Measurements from ENCODE around the gene S1PR4.
"Not testable (repeated sequence)": the region's sequence is repeated elsewhere in the genome, so short reads cannot be mapped to it uniquely, and the experiment has no call there.

DNA sequence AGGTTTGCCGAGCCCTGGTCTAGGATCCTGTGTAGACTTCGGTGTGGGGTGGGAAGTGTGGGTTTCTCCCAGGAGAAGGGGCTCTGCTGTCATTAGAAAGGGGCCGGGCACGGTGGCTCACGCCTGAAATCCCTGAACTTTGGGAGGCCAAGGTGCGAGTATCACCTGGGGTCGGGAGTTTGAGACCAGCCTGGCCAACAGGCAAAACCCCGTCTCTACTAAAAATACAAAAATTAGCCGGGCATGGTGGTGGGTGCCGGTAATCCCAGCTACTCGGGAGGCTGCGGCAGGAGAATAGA, 13.2 kb downstream of the S1PR4 start:
- TF ChIP-seq, protein P1, sequence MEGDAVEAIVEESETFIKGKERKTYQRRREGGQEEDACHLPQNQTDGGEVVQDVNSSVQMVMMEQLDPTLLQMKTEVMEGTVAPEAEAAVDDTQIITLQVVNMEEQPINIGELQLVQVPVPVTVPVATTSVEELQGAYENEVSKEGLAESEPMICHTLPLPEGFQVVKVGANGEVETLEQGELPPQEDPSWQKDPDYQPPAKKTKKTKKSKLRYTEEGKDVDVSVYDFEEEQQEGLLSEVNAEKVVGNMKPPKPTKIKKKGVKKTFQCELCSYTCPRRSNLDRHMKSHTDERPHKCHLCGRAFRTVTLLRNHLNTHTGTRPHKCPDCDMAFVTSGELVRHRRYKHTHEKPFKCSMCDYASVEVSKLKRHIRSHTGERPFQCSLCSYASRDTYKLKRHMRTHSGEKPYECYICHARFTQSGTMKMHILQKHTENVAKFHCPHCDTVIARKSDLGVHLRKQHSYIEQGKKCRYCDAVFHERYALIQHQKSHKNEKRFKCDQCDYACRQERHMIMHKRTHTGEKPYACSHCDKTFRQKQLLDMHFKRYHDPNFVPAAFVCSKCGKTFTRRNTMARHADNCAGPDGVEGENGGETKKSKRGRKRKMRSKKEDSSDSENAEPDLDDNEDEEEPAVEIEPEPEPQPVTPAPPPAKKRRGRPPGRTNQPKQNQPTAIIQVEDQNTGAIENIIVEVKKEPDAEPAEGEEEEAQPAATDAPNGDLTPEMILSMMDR (IDR thresholded peaks at IDR 0.05) = not testable (repeated sequence)
- not testable (repeated sequence) for TF ChIP-seq POLR2AphosphoS5 (IDR thresholded peaks at IDR 0.05; ENCODE audit: low read depth, low read length); REST (IDR thresholded peaks at IDR 0.05; ENCODE audit: insufficient read depth in 1 of 2, low read depth in 2 of 2, low read length in 1 of 2)
